Fibroblast of lung (primary cell): ENCODE measurements around the gene COLGALT1. TPM values are rescaled to one million over a fixed set of nuclear protein-coding genes. Genes with fewer than 3 reads are reported as not detected.

Experiments used
- DNase-seq, 2 donors: peaks; one replicate each; pipeline versions ENCODE4 v3.0.0 to v3.0.0-alpha.2; 2010; ENCODE audit warnings: low read depth in 2 of 2
- H2AFZ ChIP-seq: 2 replicates; pipeline ENCODE4 v1.5.1; 2012; ENCODE audit warnings: low read length, control low read depth, inconsistent platforms
- H3K27ac ChIP-seq: 2 replicates; pipeline ENCODE4 v1.5.1; 2011; ENCODE audit warnings: low read length, control low read depth; ENCODE audit not compliant: insufficient read depth
- H3K27me3 ChIP-seq: 2 replicates; pipeline ENCODE4 v1.5.1; 2011; ENCODE audit warnings: mild to moderate bottlenecking, low read length; ENCODE audit not compliant: control insufficient read depth, insufficient read depth
- H3K36me3 ChIP-seq: 2 replicates; pipeline ENCODE4 v1.5.1; 2011; ENCODE audit warnings: low read length; ENCODE audit not compliant: control insufficient read depth, insufficient read depth
- H3K4me1 ChIP-seq: 2 replicates; pipeline ENCODE4 v1.5.1; 2011; ENCODE audit warnings: low read length; ENCODE audit not compliant: control insufficient read depth, insufficient read depth; ENCODE audit errors: extremely low read depth
- H3K4me2 ChIP-seq: 2 replicates; pipeline ENCODE4 v1.5.1; 2011; ENCODE audit warnings: low read length, control low read depth; ENCODE audit not compliant: insufficient read depth; ENCODE audit errors: extremely low read depth
- H3K4me3 ChIP-seq, 4 experiments: fragments of 200-600 bp in 1 of 4; sonication (generic) in 1 of 4; replicated peaks in 1 of 4; 2 replicates each; pipeline ENCODE4 v1.5.1; 2011 to 2016; ENCODE audit warnings: low read length in 4 of 4, low read depth in 3 of 4, mild to moderate bottlenecking in 3 of 4, control low read depth in 2 of 4, inconsistent platforms in 1 of 4, mixed read lengths in 1 of 4; ENCODE audit not compliant: insufficient read depth in 1 of 4; ENCODE audit errors: control extremely low read depth in 1 of 4
- H3K79me2 ChIP-seq: 2 replicates; pipeline ENCODE4 v1.5.1; 2012; ENCODE audit warnings: mild to moderate bottlenecking, low read length, inconsistent platforms; ENCODE audit not compliant: control insufficient read depth, insufficient read depth
- H3K9ac ChIP-seq: 2 replicates; pipeline ENCODE4 v1.5.1; 2011; ENCODE audit warnings: mild to moderate bottlenecking, low read length, control low read depth; ENCODE audit not compliant: insufficient read depth
- H3K9me3 ChIP-seq: 2 replicates; pipeline ENCODE4 v1.5.1; 2012; ENCODE audit warnings: low read depth, low read length; ENCODE audit not compliant: control insufficient read depth, insufficient read depth
- H4K20me1 ChIP-seq: 2 replicates; pipeline ENCODE4 v1.5.1; 2011; ENCODE audit warnings: low read length; ENCODE audit not compliant: control insufficient read depth, insufficient read depth; ENCODE audit errors: extremely low read depth
- CTCF ChIP-seq, 2 donors: IDR thresholded peaks in 1 of 2; conservative IDR thresholded peaks in 1 of 2; 1 replicate in 1 of 2; 2 replicates in 1 of 2; pipeline ENCODE4 v1.5.1; 2011 to 2012; ENCODE audit warnings: low read length in 2 of 2, control low read depth in 1 of 2, inconsistent platforms in 1 of 2, low read depth in 1 of 2, mild to moderate bottlenecking in 1 of 2
- EZH2 ChIP-seq: IDR thresholded peaks from 2 replicates; pipeline ENCODE4 v1.5.1; 2012; ENCODE audit warnings: low read length, control low read depth, mild to moderate bottlenecking; ENCODE audit errors: missing control alignments
- polyA plus RNA-seq, 2 donors: library from polyadenylated mRNA; depleted of rRNA in 1 of 2; stranded (reverse) in 1 of 2; unstranded in 1 of 2; fragments of >200 nt; gene quantifications; 2 replicates each; pipeline ENCODE4 v1.2.1, GENCODE V29; 2011 to 2012; ENCODE audit warnings: missing spikeins in 1 of 2
- total RNA-seq: library from RNA; depleted of rRNA; stranded (reverse); fragments of >200 nt; gene quantifications from 2 replicates; pipeline ENCODE4 v1.2.1, GENCODE V29; 2014

COLGALT1 gene
- total and polyA plus RNA-seq, 2 donors (not counting 1 experiment from before 2014, with no cell fraction given), result 96.9 to 103 TPM

GRCh38 chr19:17519967-17520366 is 35.5 kb upstream of the COLGALT1 start:
- Histone ChIP-seq H3K79me2 (no peaks in the 10 kb centered on the region), H4K20me1 (no peaks in the 10 kb centered on the region), H3K36me3 (peaks cover 12% of the 10 kb centered on the region), H3K9me3 (peaks cover 4% of the 10 kb centered on the region), H3K27ac (no peak overlapping the region), H3K9ac (no peak overlapping the region), H3K4me2 (no peak overlapping the region), H3K4me1 (no peaks in the 10 kb centered on the region), H3K4me3 (no peak overlapping the region), H3K27me3 (no peaks in the 10 kb centered on the region), H2AFZ (no peak overlapping the region)
- TF ChIP-seq EZH2 (no peak), CTCF (conservative IDR thresholded peaks at IDR 0.05 in 1 of 2, IDR thresholded peaks at IDR 0.05 in 1 of 2; ENCODE audit: low read depth in 1 of 2, low read length in 2 of 2) (no peak)
- DNase-seq, result peak; percentile 40 to 49

GRCh38 chr19:17520865-17521264 is 34.6 kb upstream of the COLGALT1 start:
- no peak overlapping the region for H2AFZ ChIP-seq
- no peaks in the 10 kb centered on the region for H3K4me1 ChIP-seq
- H3K9ac ChIP-seq, result no peak overlapping the region
- peaks cover 4% of the 10 kb centered on the region for H3K9me3 ChIP-seq
- no peak overlapping the region for H3K27ac ChIP-seq
- H4K20me1 ChIP-seq, result no peaks in the 10 kb centered on the region
- no peak overlapping the region for H3K4me3 ChIP-seq
- no peaks in the 10 kb centered on the region for H3K79me2 ChIP-seq
- peaks cover 10% of the 10 kb centered on the region for H3K36me3 ChIP-seq
- H3K27me3 ChIP-seq, result no peaks in the 10 kb centered on the region
- TF ChIP-seq EZH2 (no peak), CTCF (conservative IDR thresholded peaks at IDR 0.05 in 1 of 2, IDR thresholded peaks at IDR 0.05 in 1 of 2; ENCODE audit: low read depth in 1 of 2, low read length in 2 of 2) (no peak)
- no peak overlapping the region for H3K4me2 ChIP-seq
- DNase-seq, result no peak

GRCh38 chr19:17522988-17523872 is 32.2 kb upstream of the COLGALT1 start:
- DNase-seq, result no peak
- Histone ChIP-seq H3K79me2 (no peaks in the 10 kb centered on the region), H3K9ac (no peak overlapping the region), H3K4me2 (no peak overlapping the region), H4K20me1 (no peaks in the 10 kb centered on the region), H3K27me3 (no peaks in the 10 kb centered on the region), H2AFZ (no peak overlapping the region), H3K9me3 (no peaks in the 10 kb centered on the region), H3K4me3 (no peak overlapping the region), H3K36me3 (no peaks in the 10 kb centered on the region), H3K4me1 (no peaks in the 10 kb centered on the region), H3K27ac (no peak overlapping the region)
- no peak for TF ChIP-seq CTCF (conservative IDR thresholded peaks at IDR 0.05 in 1 of 2, IDR thresholded peaks at IDR 0.05 in 1 of 2; ENCODE audit: low read depth in 1 of 2, low read length in 2 of 2)
- TF ChIP-seq EZH2, result no peak
